Activated CD8-positive, alpha-beta T cell treated with anti-CD3 and anti-CD28 coated beads for 36 hours (primary cell): ENCODE results near the gene CCDC86. TPM values are rescaled to one million over a fixed set of nuclear protein-coding genes. Genes with fewer than 3 reads are reported as not detected.

Experiments used
- ATAC-seq: fragments of 200-7000 bp; cut with Tn5 transposase; one replicate; pipeline ENCODE4 v1.10.0; 2021; ENCODE audit warnings: mild to moderate bottlenecking, moderate library complexity
- CTCF ChIA-PET: fragments of 350-600 bp; sonication (Branson Sonifier 250); formaldehyde crosslinking; loops from one replicate; lab custom pipeline; 2021; ENCODE audit warnings: antibody characterized with exemption; lab: Charles Lee
- POLR2A ChIA-PET: fragments of 350-600 bp; sonication (Branson Sonifier 250); formaldehyde crosslinking; loops from one replicate; lab custom pipeline; 2021; ENCODE audit warnings: antibody characterized with exemption; lab: Charles Lee
- DNase-seq: peaks from one replicate; pipeline ENCODE4 v3.0.0-alpha.2; 2020
- H3K27ac Mint-ChIP-seq: one replicate; pipeline ENCODE4 v1.8.0; 2021; ENCODE audit warnings: mild to moderate bottlenecking, mixed read lengths
- H3K27me3 Mint-ChIP-seq: one replicate; pipeline ENCODE4 v1.8.0; 2021; ENCODE audit warnings: mixed read lengths
- H3K36me3 Mint-ChIP-seq: one replicate; pipeline ENCODE4 v1.8.0; 2021; ENCODE audit warnings: low read depth, mixed read lengths
- H3K4me1 Mint-ChIP-seq: one replicate; pipeline ENCODE4 v1.8.0; 2021; ENCODE audit warnings: low read depth, mixed read lengths
- H3K4me3 Mint-ChIP-seq: one replicate; pipeline ENCODE4 v1.8.0; 2021; ENCODE audit warnings: mild to moderate bottlenecking, moderate library complexity, mixed read lengths
- H3K9me3 Mint-ChIP-seq: one replicate; pipeline ENCODE4 v1.8.0; 2021; ENCODE audit warnings: mixed read lengths
- intact Hi-C: fragments of 100-400 bp; cut with micrococcal nuclease; formaldehyde crosslinking; loops from one replicate; pipeline ENCODE4 v1.10.0; 2022
- total RNA-seq, 2 experiments: library from RNA; stranded (reverse); gene quantifications; one replicate each; pipeline ENCODE4 v1.2.3, GENCODE V29; 2021
- TF ChIP-seq, protein P1 (sequence below): fragments of 200-600 bp; IDR thresholded peaks from one replicate; pipeline ENCODE4 v1.8.0; 2022; ENCODE audit warnings: antibody characterized with exemption, mild to moderate bottlenecking

CCDC86 gene
- total RNA-seq, 2 experiments from 2014 or later = 48.1 to 51.4 TPM

DNA sequence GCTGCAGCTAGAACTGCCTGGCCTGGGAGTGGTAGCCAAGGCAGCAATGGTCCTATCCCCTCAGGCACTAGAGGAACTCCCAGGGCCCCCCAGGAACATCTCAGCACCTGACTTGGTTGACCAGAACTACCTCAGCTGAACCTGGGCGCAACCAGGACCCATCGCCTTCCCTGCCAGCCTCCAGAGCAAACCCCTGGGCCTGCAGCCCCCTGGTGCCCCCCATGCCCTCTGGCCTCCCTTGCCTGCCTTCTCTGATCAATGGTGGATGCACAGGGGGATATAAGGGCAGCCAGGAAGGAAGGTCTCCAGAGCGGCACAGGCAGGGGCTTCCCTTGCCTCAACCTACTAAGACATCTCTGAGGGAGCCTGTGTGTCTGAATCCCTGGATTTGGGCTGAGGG, 43.3 kb upstream of the CCDC86 start:
- no peak overlapping the region for H3K4me3 Mint-ChIP-seq
- no peaks in the 10 kb centered on the region for H3K36me3 Mint-ChIP-seq
- POLR2A ChIA-PET = no interaction called here
- TF ChIP-seq, protein P1, sequence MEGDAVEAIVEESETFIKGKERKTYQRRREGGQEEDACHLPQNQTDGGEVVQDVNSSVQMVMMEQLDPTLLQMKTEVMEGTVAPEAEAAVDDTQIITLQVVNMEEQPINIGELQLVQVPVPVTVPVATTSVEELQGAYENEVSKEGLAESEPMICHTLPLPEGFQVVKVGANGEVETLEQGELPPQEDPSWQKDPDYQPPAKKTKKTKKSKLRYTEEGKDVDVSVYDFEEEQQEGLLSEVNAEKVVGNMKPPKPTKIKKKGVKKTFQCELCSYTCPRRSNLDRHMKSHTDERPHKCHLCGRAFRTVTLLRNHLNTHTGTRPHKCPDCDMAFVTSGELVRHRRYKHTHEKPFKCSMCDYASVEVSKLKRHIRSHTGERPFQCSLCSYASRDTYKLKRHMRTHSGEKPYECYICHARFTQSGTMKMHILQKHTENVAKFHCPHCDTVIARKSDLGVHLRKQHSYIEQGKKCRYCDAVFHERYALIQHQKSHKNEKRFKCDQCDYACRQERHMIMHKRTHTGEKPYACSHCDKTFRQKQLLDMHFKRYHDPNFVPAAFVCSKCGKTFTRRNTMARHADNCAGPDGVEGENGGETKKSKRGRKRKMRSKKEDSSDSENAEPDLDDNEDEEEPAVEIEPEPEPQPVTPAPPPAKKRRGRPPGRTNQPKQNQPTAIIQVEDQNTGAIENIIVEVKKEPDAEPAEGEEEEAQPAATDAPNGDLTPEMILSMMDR = no peak
- H3K27me3 Mint-ChIP-seq = no peaks in the 10 kb centered on the region
- intact Hi-C loops = no loop called here
- H3K4me1 Mint-ChIP-seq = no peaks in the 10 kb centered on the region
- ATAC-seq = no peak
- H3K27ac Mint-ChIP-seq = no peak overlapping the region
- CTCF ChIA-PET = interaction anchor here (1.4 kb wide), 1 partner anchor 23 kb away, joined by 6 read pairs; no protein-coding TSS in a partner anchor
- H3K9me3 Mint-ChIP-seq = no peaks in the 10 kb centered on the region
- no peak for DNase-seq

DNA sequence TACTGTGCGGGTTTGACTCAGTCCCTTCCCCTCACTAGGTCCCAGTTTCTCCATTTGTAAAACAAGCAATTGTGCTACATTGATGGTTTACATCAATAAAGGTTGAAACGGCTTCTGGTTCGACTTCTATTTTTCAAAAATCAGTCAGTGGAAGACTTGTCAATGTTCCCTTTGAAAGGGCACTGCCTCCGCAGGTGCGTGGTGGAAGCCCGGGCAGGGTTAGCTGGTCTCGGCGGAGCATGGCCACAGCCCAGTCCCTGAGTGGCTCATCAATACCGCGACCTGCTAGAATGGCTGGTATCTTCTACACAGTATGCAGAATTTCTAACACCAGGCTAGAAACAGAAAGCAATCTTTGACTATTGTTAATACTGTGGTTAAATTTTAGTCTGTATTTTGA, 40.7 kb upstream of the CCDC86 start:
- Mint-ChIP-seq H3K4me3 (no peak overlapping the region), H3K27ac (no peak overlapping the region), H3K9me3 (no peaks in the 10 kb centered on the region), H3K36me3 (no peaks in the 10 kb centered on the region), H3K27me3 (no peaks in the 10 kb centered on the region), H3K4me1 (peaks cover 2% of the 10 kb centered on the region)
- POLR2A ChIA-PET = no interaction called here
- intact Hi-C loops = no loop called here
- ATAC-seq (no peak), DNase-seq (no peak)
- TF ChIP-seq, protein P1 = no peak
- CTCF ChIA-PET = no interaction called here

DNA sequence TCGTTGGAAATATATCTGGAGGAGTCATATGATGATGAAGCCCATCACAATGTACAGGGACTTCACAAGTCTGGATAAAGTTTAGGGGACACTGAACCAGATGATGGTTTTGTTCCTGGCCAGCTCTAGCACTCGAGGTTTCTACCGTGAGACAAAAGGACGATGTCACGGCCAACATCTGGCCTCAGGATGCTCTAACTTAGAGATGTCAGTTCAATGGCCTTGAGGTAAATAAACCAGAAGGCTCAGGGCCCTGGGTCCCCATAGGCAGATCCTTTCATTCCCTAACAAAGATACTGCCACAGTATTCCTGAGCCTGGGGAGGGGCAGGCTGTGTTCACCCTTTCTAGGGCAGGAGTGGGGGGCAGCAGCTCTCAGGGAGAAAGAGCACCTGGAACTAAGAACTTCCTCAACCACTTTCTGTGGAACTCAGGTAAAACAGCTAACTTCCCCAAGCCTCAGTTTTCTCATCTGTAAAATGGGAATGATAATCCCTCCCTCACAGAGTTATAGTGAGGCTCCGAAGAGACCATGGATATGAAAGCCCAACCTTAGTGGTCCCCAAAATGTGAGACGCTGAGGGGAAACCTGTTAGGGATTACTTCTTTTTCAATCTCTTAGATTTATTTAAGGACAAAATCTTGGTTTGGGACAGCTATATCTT, 38.5 kb upstream of the CCDC86 start:
- H3K27ac Mint-ChIP-seq = no peak overlapping the region
- intact Hi-C loops = no loop called here
- no peak overlapping the region for H3K4me3 Mint-ChIP-seq
- H3K4me1 Mint-ChIP-seq = peaks cover 2% of the 10 kb centered on the region
- POLR2A ChIA-PET = no interaction called here
- DNase-seq (no peak), ATAC-seq (no peak)
- H3K9me3 Mint-ChIP-seq = no peaks in the 10 kb centered on the region
- CTCF ChIA-PET = no interaction called here
- no peaks in the 10 kb centered on the region for H3K27me3 Mint-ChIP-seq
- TF ChIP-seq, protein P1 = no peak
- H3K36me3 Mint-ChIP-seq = no peaks in the 10 kb centered on the region

DNA sequence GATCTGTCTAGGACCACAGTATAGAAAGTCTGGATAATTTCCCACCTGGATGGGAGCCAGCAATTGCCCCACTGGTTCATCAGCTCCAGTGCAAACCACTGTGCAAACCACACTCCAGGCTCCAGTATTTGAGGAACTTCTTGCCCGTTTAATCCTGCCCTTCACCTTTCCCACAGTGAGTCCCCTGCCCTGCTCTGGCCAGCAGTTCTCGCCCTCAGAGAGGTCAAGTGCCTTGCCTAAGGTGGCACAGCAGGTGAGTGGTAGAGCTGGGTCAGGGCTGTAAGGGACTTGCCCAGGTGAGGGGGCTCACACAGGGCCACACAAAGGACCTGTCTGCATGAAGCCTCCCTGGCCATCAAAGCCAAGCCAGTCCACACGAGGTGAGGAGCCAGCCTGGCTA, 32.7 kb upstream of the CCDC86 start:
- ATAC-seq = no peak
- POLR2A ChIA-PET = no interaction called here
- Mint-ChIP-seq H3K4me3 (no peak overlapping the region), H3K9me3 (no peaks in the 10 kb centered on the region), H3K36me3 (no peaks in the 10 kb centered on the region), H3K27ac (no peak overlapping the region), H3K4me1 (peaks cover 2% of the 10 kb centered on the region), H3K27me3 (peaks cover 5% of the 10 kb centered on the region)
- CTCF ChIA-PET = interaction anchor here (1.1 kb wide), 1 partner anchor 31 kb away, joined by 3 read pairs; no protein-coding TSS in a partner anchor
- TF ChIP-seq, protein P1 = no peak
- no peak for DNase-seq
- intact Hi-C loops = no loop called here

DNA sequence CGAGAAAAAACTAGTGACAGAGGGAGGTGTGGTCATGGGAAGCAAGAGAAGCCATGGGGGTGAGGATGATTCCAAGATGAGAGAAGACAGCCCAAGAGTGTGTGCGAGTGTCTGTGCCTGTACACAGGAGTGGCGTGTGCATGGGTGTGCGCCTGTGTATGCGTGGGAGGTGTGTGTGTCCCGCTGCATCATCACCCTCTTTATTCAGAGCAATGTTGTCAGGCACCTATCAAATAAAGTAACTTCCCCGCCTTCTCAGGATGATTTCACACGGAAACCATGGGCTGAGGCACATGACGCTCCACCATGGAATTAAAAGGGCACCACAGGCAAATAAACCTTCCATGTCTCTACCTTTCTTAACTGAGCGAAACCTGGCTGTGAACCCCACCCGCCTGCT, 32.2 kb upstream of the CCDC86 start:
- TF ChIP-seq, protein P1 = no peak
- ATAC-seq (no peak), DNase-seq (no peak)
- CTCF ChIA-PET = no interaction called here
- Mint-ChIP-seq H3K4me3 (no peak overlapping the region), H3K36me3 (no peaks in the 10 kb centered on the region), H3K27me3 (peaks cover 5% of the 10 kb centered on the region), H3K4me1 (peaks cover 2% of the 10 kb centered on the region), H3K27ac (no peak overlapping the region), H3K9me3 (no peaks in the 10 kb centered on the region)
- POLR2A ChIA-PET = no interaction called here
- intact Hi-C loops = no loop called here
